Measurements from ENCODE around the gene PTPN1.
"Not testable (repeated sequence)": the region's sequence is repeated elsewhere in the genome, so short reads cannot be mapped to it uniquely, and the experiment has no call there.

PTPN1 gene

DNA sequence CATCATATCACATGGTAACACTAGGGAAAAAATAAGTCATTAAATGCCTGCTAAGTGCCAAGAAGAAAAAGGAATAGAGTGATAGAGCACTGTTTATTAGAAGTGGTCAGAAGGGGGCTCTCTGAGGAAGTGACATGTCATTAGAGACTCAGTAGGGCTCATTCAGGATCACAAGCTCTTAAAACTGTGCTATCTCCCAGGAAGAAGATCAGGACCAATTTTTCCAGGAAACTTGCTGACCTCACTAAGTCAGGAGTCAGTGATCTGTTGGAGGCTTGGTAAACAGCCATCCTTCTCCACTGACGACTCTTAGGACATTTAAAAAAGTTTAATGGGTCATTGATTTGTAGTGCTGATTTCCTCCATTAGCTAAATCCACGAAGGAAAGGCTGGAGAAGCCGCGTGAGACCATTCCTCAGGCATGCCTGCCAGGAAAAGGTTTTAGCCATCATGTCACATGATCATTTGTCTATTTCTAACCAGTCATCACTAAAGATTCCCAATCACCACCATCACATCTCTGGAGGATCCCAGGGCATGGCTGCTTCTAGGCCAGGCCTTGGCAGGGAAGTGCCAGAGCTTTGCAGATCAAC lies 5.9 kb upstream of the PTPN1 start:
- DNase-seq (ENCODE audit: low read depth), result no peak
- no peak overlapping the region for H3K4me3 ChIP-seq (ENCODE audit: low read depth, low read length)
- TF ChIP-seq, protein P1, sequence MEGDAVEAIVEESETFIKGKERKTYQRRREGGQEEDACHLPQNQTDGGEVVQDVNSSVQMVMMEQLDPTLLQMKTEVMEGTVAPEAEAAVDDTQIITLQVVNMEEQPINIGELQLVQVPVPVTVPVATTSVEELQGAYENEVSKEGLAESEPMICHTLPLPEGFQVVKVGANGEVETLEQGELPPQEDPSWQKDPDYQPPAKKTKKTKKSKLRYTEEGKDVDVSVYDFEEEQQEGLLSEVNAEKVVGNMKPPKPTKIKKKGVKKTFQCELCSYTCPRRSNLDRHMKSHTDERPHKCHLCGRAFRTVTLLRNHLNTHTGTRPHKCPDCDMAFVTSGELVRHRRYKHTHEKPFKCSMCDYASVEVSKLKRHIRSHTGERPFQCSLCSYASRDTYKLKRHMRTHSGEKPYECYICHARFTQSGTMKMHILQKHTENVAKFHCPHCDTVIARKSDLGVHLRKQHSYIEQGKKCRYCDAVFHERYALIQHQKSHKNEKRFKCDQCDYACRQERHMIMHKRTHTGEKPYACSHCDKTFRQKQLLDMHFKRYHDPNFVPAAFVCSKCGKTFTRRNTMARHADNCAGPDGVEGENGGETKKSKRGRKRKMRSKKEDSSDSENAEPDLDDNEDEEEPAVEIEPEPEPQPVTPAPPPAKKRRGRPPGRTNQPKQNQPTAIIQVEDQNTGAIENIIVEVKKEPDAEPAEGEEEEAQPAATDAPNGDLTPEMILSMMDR (conservative IDR thresholded peaks at IDR 0.05; ENCODE audit: low read depth, low read length), result peak; percentile 28

DNA sequence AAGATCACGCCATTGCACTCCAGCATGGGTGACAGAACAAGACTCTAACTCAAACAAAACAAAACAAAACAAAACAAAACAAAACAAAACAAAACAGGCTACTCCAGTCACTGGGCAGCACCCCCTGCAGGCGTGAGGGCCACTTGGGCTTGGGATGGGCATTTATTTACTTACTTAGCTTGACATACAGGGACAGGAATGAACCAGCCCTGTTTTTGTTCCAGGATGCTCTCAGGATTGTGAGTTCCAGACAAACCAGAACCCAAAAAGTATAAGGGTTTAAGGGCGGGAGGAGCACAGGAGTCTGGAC lies 4.0 kb upstream of the PTPN1 start:
- H3K4me3 ChIP-seq (ENCODE audit: low read depth, low read length), result no peak overlapping the region
- DNase-seq (ENCODE audit: low read depth), result no peak
- TF ChIP-seq, protein P1 (conservative IDR thresholded peaks at IDR 0.05; ENCODE audit: low read depth, low read length), result peak; percentile 21

DNA sequence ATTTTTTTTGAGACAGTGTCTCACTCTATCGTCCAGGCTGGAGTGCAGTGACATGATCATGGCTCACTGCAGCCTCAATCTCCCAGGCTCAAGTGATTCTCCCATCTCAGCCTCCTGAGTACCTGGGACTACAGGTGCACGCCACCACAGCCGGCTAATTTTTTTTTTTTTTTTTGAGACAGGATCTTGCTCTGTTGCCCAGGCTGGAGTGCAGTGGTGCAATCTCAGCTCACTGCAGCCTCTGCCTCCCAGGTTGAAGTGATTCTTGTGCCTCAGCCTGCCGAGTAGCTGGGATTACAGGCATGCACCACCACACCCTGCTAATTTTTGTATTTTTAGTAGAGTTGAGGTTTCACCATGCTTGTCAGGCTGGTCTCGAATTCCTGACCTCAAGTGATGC lies 2.4 kb upstream of the PTPN1 start:
- H3K4me3 ChIP-seq (ENCODE audit: low read depth, low read length); DNase-seq (ENCODE audit: low read depth): not testable (repeated sequence)

DNA sequence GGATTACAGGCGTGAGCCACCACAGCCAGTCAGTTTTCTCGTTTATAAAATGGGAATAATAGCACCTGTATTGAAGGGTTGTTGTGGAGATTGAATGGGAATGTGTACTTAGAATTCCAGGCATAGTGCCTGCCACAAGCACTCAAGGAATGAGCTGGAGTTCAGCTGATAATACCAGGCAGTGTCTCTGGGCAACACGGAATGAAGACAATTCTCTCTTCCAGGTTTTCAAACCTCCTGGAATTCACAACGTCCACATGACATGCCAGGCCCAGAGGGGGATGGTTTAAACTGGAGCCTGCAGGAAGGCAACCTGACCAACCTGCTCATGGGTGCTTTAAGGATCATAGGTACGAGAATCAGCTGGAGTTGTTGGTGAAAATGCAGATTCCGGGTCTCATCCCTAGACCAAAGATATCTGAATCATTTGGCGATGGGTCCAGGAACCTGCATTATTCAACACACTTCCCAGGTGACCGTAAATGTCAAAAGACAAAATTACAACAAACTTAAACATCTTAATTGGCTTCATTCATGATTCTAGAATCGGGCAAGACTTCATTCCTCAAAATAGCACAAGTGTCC lies 1.9 kb upstream of the PTPN1 start:
- DNase-seq (ENCODE audit: low read depth), result no peak
- TF ChIP-seq, protein P1 (conservative IDR thresholded peaks at IDR 0.05; ENCODE audit: low read depth, low read length), result no peak
- H3K4me3 ChIP-seq (ENCODE audit: low read depth, low read length), result no peak overlapping the region

DNA sequence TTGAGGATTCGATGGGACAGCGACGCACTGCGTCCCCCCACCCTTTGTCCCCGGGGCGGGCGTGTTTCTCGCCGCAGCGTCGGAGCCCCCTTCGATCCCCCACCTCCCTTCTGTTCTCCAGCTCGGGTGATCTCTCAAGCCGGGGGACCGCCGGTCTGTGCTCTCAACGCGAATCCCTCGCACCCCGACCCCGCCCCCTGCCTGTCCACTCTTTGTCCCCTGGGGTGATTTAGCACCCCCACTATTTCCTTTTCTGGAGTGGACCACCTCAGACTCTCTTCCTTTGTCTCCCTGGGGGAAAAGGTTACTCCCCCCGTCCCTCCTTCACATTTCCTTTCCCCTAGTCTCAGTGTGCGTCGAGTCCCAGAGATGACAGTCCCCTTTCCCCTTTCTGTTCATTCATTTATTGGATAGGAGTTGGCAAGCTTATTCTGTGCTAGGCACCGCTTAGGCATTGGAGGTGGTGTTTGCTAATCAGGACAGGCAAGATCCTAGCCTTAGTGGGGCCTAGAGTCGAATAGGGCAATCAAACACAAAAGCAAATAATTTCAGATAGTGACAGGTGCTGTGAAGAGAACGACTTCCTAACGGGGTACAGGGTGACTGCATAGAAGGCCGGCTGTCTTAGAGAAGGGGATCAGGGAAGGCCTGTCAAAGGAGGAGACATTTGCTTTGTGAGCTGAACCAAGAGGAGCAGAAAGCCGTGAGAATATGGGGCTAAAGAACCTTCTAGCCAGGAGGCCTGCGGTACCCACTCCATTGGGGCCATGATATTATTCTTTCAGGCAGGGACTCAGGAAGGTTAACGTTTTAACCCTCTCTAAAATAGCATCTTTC lies 741 bp downstream of the PTPN1 start:
- DNase-seq (ENCODE audit: low read depth), result no peak
- H3K4me3 ChIP-seq (ENCODE audit: low read depth, low read length), result peak overlapping the region; percentile 98
- TF ChIP-seq, protein P1 (conservative IDR thresholded peaks at IDR 0.05; ENCODE audit: low read depth, low read length), result no peak

DNA sequence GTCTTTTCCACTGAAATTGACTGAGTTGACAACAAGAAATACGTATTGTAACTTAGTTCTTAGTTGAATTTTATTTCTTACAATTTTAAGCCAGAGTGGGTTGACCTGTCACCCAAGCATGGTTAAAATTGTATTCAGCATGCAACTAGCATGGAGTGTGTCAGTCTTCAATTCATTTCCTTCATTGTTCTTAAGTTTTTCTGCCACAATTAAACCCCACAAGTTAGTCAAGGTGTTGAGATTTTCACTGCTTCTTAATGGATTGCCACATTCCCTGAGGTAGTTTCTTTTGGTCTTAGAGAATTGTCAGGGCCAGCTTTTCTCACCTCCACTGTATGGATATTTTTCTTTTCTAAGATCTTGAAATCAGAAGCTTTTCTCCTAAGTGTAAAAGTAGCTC lies 2.1 kb downstream of the PTPN1 start:
- no peak for DNase-seq (ENCODE audit: low read depth)
- peak overlapping the region; percentile 98 for H3K4me3 ChIP-seq (ENCODE audit: low read depth, low read length)
- TF ChIP-seq, protein P1 (conservative IDR thresholded peaks at IDR 0.05; ENCODE audit: low read depth, low read length), result no peak

DNA sequence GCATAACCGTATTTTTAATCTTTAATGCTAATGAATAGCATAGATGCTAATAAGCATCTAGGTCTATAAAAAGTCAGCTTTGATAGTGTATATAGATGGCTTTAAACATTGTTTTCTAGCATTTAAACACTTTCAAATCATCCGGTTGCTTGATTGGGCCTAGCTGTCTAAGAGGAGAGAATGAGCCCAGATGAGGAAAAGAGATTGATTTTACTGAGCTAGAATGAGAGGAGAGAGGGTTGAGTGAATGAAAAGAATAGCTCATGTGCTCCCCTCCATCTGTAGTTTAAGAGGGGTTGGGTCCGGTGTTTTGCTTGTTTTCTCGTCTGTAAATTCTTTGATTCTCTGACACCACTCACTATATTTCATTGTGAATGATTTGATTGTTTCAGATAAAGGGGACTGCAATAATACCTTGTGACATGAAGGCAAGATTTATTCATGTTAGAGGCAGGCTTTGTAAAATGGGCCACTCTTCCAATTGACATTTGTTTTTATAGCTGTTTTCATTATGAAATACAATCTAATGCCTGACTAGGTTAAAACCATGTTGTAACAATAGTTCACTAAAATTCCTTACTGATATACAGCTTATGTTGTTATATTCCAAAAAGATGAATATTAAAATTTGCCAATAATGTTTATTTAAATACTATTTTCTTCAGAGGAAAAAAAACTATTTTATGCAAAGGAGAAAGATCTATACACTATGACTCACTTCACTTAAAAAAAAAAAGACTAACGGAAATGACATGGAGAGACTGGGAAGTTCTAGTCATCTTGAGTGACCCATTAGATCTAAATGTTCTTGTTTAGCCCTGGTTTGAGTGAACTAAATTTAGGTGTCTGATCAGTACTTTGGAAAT lies 3.2 kb downstream of the PTPN1 start:
- H3K4me3 ChIP-seq (ENCODE audit: low read depth, low read length), result peak overlapping the region; percentile 98
- TF ChIP-seq, protein P1 (conservative IDR thresholded peaks at IDR 0.05; ENCODE audit: low read depth, low read length), result no peak
- peak; percentile 81 for DNase-seq (ENCODE audit: low read depth)

Measured in choroid plexus epithelial cell (primary cell).